Epithelial cell of esophagus (primary cell): ENCODE results near the gene DPH7.
"Not testable (repeated sequence)": the region's sequence is repeated elsewhere in the genome, so short reads cannot be mapped to it uniquely, and the experiment has no call there.

Experiments used
- DNase-seq: peaks from one replicate; pipeline ENCODE4 v3.0.0; 2010; ENCODE audit warnings: low read depth
- H3K4me3 ChIP-seq: 2 replicates; pipeline ENCODE4 v1.5.1; 2011; ENCODE audit warnings: mild to moderate bottlenecking, low read length, control low read depth
- CTCF ChIP-seq: IDR thresholded peaks from 2 replicates; pipeline ENCODE4 v1.5.1; 2011; ENCODE audit warnings: low read depth, mild to moderate bottlenecking, low read length, control low read depth, inconsistent platforms; ENCODE audit not compliant: insufficient read depth; ENCODE audit errors: missing control alignments

Gene DPH7

GRCh38 chr9:137604345-137605086 is 25.8 kb upstream of the DPH7 start:
- no peak for TF ChIP-seq CTCF
- peak overlapping the region; percentile 29 for H3K4me3 ChIP-seq

DNA sequence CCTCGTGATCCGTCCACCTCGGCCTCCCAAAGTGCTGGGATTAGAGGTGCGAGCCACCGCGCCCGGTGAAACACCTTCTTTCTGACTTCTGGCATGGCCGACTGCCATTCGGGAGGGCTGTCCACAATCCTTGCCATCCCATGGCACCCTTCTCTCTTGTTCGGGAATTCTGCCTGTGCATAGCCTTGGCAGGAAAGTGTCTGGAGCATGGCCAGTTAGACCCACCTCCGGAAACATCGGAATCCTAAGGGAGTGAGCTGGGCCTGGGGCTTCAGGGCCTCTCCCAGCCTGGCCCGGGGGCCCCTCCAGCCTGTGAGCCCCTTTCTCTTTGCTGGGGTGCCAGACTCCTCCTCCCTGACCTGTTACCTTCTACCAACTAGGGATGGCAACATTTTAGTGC is 25.2 kb upstream of the DPH7 start:
- DNase-seq = no peak
- no peak overlapping the region for H3K4me3 ChIP-seq
- no peak for TF ChIP-seq CTCF

More at GRCh38 chr9:137604345-137605086, 25.8 kb upstream of the DPH7 start:
- no peak for DNase-seq

GRCh38 chr9:137602661-137603060 is 23.9 kb upstream of the DPH7 start:
- no peak for DNase-seq
- H3K4me3 ChIP-seq = no peak overlapping the region
- TF ChIP-seq CTCF = peak; percentile 6

DNA sequence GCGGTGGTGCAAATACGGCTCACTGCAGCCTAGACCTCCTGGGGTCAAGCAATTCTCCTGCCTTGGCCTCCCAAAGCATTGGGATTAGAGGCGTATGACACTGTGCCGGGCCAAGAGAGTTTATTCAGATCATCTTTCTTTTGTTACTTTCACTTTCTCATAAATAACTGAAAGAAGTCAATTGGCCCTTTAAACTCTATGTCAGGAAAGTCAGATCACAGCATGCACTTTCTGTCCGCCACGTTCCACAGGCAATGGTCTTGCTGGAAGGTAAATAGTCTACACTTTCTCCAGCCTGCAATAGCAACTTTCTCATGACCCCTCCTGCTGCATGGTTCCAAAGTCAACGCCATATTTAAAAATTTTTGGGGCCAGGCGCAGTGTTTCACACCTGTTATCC is 20.2 kb upstream of the DPH7 start:
- TF ChIP-seq CTCF = no peak
- DNase-seq = no peak
- no peak overlapping the region for H3K4me3 ChIP-seq

GRCh38 chr9:137596577-137596976 is 17.9 kb upstream of the DPH7 start:
- DNase-seq, H3K4me3 ChIP-seq: not testable (repeated sequence)

- no peak overlapping the region for H3K4me3 ChIP-seq
- TF ChIP-seq CTCF = no peak
- no peak for DNase-seq
Observed at GRCh38 chr9:137593176-137593575, 14.5 kb upstream of the DPH7 start.

GRCh38 chr9:137592767-137593166 is 14.0 kb upstream of the DPH7 start:
- TF ChIP-seq CTCF = no peak
- DNase-seq = no peak
- H3K4me3 ChIP-seq = no peak overlapping the region
